ENCODE measurements around the gene TSHZ2. TPM values are rescaled to one million over a fixed set of nuclear protein-coding genes. Genes with fewer than 3 reads are reported as not detected.
"Not testable (repeated sequence)": the region's sequence is repeated elsewhere in the genome, so short reads cannot be mapped to it uniquely, and the experiment has no call there.

The TSHZ2 gene
- total RNA-seq, 1 donor from 2014 or later: 9.9 TPM

DNA sequence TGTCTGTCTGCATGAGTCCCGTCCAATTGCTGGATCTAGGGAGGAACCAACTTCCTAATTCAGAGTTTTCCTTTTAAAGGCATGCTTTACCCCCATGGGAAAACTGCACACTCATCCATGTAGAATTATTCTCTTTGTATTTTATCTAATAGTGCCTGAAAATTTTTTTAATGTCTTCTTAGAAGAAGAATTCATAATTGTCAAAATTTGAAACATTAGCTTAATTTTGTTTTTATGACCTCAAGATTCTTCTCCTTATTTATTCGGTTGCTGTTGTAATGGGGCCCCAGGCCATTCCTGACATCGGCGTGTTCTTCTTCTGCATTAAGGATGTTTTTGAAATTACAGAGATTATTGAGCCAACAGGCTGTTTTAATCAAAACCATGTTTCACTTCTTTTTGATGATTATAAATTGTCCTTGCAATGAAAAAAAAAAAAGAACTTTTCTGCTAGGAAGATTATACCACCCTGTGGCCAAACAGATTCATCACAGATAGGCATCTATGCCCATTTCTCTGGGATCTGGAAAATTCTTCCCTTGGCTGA lies 521.2 kb downstream of the TSHZ2 start:
- H3K4me1 ChIP-seq (ENCODE audit: control insufficient read depth in 3 of 3, insufficient read depth in 3 of 3, low read length in 3 of 3): no peaks in the 10 kb centered on the region
- no peak overlapping the region for H3K4me3 ChIP-seq (ENCODE audit: low read length in 3 of 3)
- no peaks in the 10 kb centered on the region for H3K36me3 ChIP-seq (ENCODE audit: control insufficient read depth in 3 of 3, insufficient read depth in 3 of 3, low read length in 3 of 3)
- H3K9me3 ChIP-seq (ENCODE audit: control insufficient read depth in 3 of 3, low read length in 3 of 3): peaks cover 0 to 3% (median 0%) of the 10 kb centered on the region in 3 donors
- no peak overlapping the region for H3K9ac ChIP-seq (ENCODE audit: low read depth in 1 of 3, low read length in 3 of 3)
- no peak overlapping the region for H3K27ac ChIP-seq (ENCODE audit: low read depth, low read length)
- H3K27me3 ChIP-seq (ENCODE audit: control insufficient read depth in 3 of 3, insufficient read depth in 3 of 3, low read length in 3 of 3): no peaks in the 10 kb centered on the region

GRCh38 chr20:53494753-53495152 lies 522.6 kb downstream of the TSHZ2 start:
- Histone ChIP-seq H3K27ac (ENCODE audit: low read depth, low read length) (no peak overlapping the region), H3K9me3 (ENCODE audit: control insufficient read depth in 3 of 3, low read length in 3 of 3) (peaks cover 0 to 3% (median 0%) of the 10 kb centered on the region in 3 donors), H3K27me3 (ENCODE audit: control insufficient read depth in 3 of 3, insufficient read depth in 3 of 3, low read length in 3 of 3) (no peaks in the 10 kb centered on the region), H3K4me3 (ENCODE audit: low read length in 3 of 3) (no peak overlapping the region), H3K9ac (ENCODE audit: low read depth in 1 of 3, low read length in 3 of 3) (no peak overlapping the region), H3K36me3 (ENCODE audit: control insufficient read depth in 3 of 3, insufficient read depth in 3 of 3, low read length in 3 of 3) (no peaks in the 10 kb centered on the region), H3K4me1 (ENCODE audit: control insufficient read depth in 3 of 3, insufficient read depth in 3 of 3, low read length in 3 of 3) (no peaks in the 10 kb centered on the region)

DNA sequence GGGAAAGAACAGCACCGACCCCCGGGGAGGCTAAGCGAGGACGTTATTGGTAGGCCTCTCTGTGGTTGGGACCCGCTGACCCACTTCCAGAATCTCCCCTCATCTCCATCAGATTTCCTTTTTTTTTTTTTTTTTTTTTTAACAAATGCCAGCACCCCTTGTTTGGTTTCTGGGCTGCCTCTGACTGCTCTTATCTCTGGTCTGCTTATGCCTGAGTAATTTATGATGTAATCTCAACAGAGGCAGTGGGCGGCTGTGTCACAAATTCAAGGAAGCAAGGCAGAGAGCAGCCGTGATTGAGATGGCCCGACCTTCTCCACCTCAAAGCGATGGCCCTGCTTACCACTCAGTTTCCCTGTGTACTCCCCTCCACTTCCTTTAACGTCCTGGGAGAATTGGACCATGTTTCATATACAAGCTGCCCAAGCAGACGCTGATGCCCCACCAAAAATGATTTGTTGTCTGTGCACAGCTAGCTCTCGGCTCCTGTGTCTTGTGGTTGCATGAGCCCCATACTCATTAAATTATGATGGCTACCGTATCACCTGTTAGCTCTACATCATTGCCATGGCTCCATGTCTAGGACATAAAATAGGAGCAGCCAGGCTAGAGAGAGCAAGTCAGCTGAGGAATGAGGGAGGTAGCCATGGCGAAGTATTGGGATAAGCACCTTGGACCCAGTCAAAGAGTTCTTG lies 523.4 kb downstream of the TSHZ2 start:
- no peaks in the 10 kb centered on the region for H3K4me1 ChIP-seq (ENCODE audit: control insufficient read depth in 3 of 3, insufficient read depth in 3 of 3, low read length in 3 of 3)
- no peaks in the 10 kb centered on the region for H3K36me3 ChIP-seq (ENCODE audit: control insufficient read depth in 3 of 3, insufficient read depth in 3 of 3, low read length in 3 of 3)
- no peak overlapping the region for H3K27ac ChIP-seq (ENCODE audit: low read depth, low read length)
- no peak overlapping the region for H3K4me3 ChIP-seq (ENCODE audit: low read length in 3 of 3)
- peaks cover 0 to 3% (median 0%) of the 10 kb centered on the region in 3 donors for H3K9me3 ChIP-seq (ENCODE audit: control insufficient read depth in 3 of 3, low read length in 3 of 3)
- no peaks in the 10 kb centered on the region for H3K27me3 ChIP-seq (ENCODE audit: control insufficient read depth in 3 of 3, insufficient read depth in 3 of 3, low read length in 3 of 3)
- H3K9ac ChIP-seq (ENCODE audit: low read depth in 1 of 3, low read length in 3 of 3): no peak overlapping the region

- H3K27ac ChIP-seq (ENCODE audit: low read depth, low read length): no peak overlapping the region
- no peaks in the 10 kb centered on the region for H3K27me3 ChIP-seq (ENCODE audit: control insufficient read depth in 3 of 3, insufficient read depth in 3 of 3, low read length in 3 of 3)
- no peak overlapping the region for H3K4me3 ChIP-seq (ENCODE audit: low read length in 3 of 3)
- H3K9ac ChIP-seq (ENCODE audit: low read depth in 1 of 3, low read length in 3 of 3): no peak overlapping the region
- H3K4me1 ChIP-seq (ENCODE audit: control insufficient read depth in 3 of 3, insufficient read depth in 3 of 3, low read length in 3 of 3): no peaks in the 10 kb centered on the region
- peaks cover 0 to 3% (median 0%) of the 10 kb centered on the region in 3 donors for H3K9me3 ChIP-seq (ENCODE audit: control insufficient read depth in 3 of 3, low read length in 3 of 3)
- H3K36me3 ChIP-seq (ENCODE audit: control insufficient read depth in 3 of 3, insufficient read depth in 3 of 3, low read length in 3 of 3): no peaks in the 10 kb centered on the region
Observed at GRCh38 chr20:53497246-53497645, 525.1 kb downstream of the TSHZ2 start.

GRCh38 chr20:53498341-53498740 lies 526.2 kb downstream of the TSHZ2 start:
- no peak overlapping the region for H3K27ac ChIP-seq (ENCODE audit: low read depth, low read length)
- H3K27me3 ChIP-seq (ENCODE audit: control insufficient read depth in 3 of 3, insufficient read depth in 3 of 3, low read length in 3 of 3): no peaks in the 10 kb centered on the region
- H3K4me1 ChIP-seq (ENCODE audit: control insufficient read depth in 3 of 3, insufficient read depth in 3 of 3, low read length in 3 of 3): no peaks in the 10 kb centered on the region
- no peaks in the 10 kb centered on the region for H3K36me3 ChIP-seq (ENCODE audit: control insufficient read depth in 3 of 3, insufficient read depth in 3 of 3, low read length in 3 of 3)
- peaks cover 0 to 3% (median 0%) of the 10 kb centered on the region in 3 donors for H3K9me3 ChIP-seq (ENCODE audit: control insufficient read depth in 3 of 3, low read length in 3 of 3)
- H3K9ac ChIP-seq (ENCODE audit: low read depth in 1 of 3, low read length in 3 of 3): no peak overlapping the region
- H3K4me3 ChIP-seq (ENCODE audit: low read length in 3 of 3): no peak overlapping the region

DNA sequence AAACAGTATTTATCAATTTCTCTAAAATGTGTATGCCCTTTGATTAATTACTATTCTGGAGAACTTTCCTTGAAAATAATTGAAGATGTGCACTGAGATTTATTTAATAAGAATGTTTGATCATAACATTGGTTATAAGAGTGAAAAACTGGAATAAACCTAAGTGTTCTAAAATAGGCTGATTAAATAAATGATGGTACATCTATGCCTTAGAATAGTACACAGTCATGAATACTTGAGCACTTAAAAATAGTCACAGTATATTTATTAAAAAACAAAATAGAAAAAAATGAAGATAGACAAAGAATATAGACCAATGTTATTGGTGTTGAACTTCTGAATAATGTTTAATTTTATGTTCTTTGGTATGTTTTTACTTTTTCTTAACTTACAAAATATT lies 528.5 kb downstream of the TSHZ2 start:
- H3K27ac ChIP-seq (ENCODE audit: low read depth, low read length): no peak overlapping the region
- no peak overlapping the region for H3K4me3 ChIP-seq (ENCODE audit: low read length in 3 of 3)
- no peak overlapping the region for H3K9ac ChIP-seq (ENCODE audit: low read depth in 1 of 3, low read length in 3 of 3)
- peaks cover 0 to 3% (median 0%) of the 10 kb centered on the region in 3 donors for H3K9me3 ChIP-seq (ENCODE audit: control insufficient read depth in 3 of 3, low read length in 3 of 3)
- no peaks in the 10 kb centered on the region for H3K36me3 ChIP-seq (ENCODE audit: control insufficient read depth in 3 of 3, insufficient read depth in 3 of 3, low read length in 3 of 3)
- no peaks in the 10 kb centered on the region for H3K4me1 ChIP-seq (ENCODE audit: control insufficient read depth in 3 of 3, insufficient read depth in 3 of 3, low read length in 3 of 3)
- H3K27me3 ChIP-seq (ENCODE audit: control insufficient read depth in 3 of 3, insufficient read depth in 3 of 3, low read length in 3 of 3): no peaks in the 10 kb centered on the region

DNA sequence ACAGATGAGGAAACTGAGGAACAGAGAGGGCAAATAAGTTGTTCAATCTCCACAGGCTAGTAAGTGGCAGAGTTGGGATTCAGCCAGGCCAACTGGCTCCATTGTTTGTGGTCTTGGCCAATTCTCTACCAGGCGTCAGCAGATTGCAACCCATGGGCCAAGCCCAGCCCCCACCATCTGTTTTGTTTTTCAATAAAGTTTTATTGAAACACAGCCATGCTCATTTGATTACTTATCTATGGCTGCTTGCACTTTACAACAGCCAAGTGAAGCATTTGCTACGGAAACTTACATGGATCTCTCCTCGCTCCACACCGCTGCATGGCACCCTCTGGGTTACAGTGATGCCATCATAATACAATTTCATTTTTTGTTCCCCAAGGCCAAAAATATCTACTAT lies 530.7 kb downstream of the TSHZ2 start:
- H3K9me3 ChIP-seq (ENCODE audit: control insufficient read depth in 3 of 3, low read length in 3 of 3): no peaks in the 10 kb centered on the region

GRCh38 chr20:53503517-53503919 lies 531.4 kb downstream of the TSHZ2 start:
- H3K4me1 ChIP-seq (ENCODE audit: control insufficient read depth in 3 of 3, insufficient read depth in 3 of 3, low read length in 3 of 3): no peaks in the 10 kb centered on the region
- no peaks in the 10 kb centered on the region for H3K27me3 ChIP-seq (ENCODE audit: control insufficient read depth in 3 of 3, insufficient read depth in 3 of 3, low read length in 3 of 3)
- no peak overlapping the region for H3K27ac ChIP-seq (ENCODE audit: low read depth, low read length)
- H3K9me3 ChIP-seq (ENCODE audit: control insufficient read depth in 3 of 3, low read length in 3 of 3): no peaks in the 10 kb centered on the region
- H3K4me3 ChIP-seq (ENCODE audit: low read length in 3 of 3): no peak overlapping the region
- no peaks in the 10 kb centered on the region for H3K36me3 ChIP-seq (ENCODE audit: control insufficient read depth in 3 of 3, insufficient read depth in 3 of 3, low read length in 3 of 3)
- H3K9ac ChIP-seq (ENCODE audit: low read depth in 1 of 3, low read length in 3 of 3): no peak overlapping the region

More for the DNA sequence above, 530.7 kb downstream of the TSHZ2 start:
- H3K36me3 ChIP-seq (ENCODE audit: control insufficient read depth in 3 of 3, insufficient read depth in 3 of 3, low read length in 3 of 3): no peaks in the 10 kb centered on the region
- H3K4me3 ChIP-seq (ENCODE audit: low read length in 3 of 3): no peak overlapping the region
- H3K27ac ChIP-seq (ENCODE audit: low read depth, low read length): no peak overlapping the region
- H3K4me1 ChIP-seq (ENCODE audit: control insufficient read depth in 3 of 3, insufficient read depth in 3 of 3, low read length in 3 of 3): no peaks in the 10 kb centered on the region
- no peak overlapping the region for H3K9ac ChIP-seq (ENCODE audit: low read depth in 1 of 3, low read length in 3 of 3)
- no peaks in the 10 kb centered on the region for H3K27me3 ChIP-seq (ENCODE audit: control insufficient read depth in 3 of 3, insufficient read depth in 3 of 3, low read length in 3 of 3)

DNA sequence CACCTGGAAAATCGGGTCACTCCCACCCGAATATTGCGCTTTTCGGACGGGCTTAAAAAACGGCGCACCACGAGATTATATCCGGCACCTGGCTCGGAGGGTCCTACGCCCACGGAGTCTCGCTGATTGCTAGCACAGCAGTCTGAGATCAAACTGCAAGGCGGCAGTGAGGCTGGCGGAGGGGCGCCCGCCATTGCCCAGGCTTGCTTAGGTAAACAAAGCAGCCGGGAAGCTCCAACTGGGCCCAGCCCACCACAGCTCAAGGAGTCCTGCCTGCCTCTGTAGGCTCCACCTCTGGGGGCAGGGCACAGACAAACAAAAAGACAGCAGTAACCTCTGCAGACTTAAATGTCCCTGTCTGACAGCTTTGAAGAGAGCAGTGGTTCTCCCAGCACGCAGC lies 531.9 kb downstream of the TSHZ2 start:
- not testable (repeated sequence) for H3K9me3 ChIP-seq (ENCODE audit: control insufficient read depth in 3 of 3, low read length in 3 of 3); H3K4me1 ChIP-seq (ENCODE audit: control insufficient read depth in 3 of 3, insufficient read depth in 3 of 3, low read length in 3 of 3); H3K4me3 ChIP-seq (ENCODE audit: low read length in 3 of 3); H3K27ac ChIP-seq (ENCODE audit: low read depth, low read length); H3K36me3 ChIP-seq (ENCODE audit: control insufficient read depth in 3 of 3, insufficient read depth in 3 of 3, low read length in 3 of 3); H3K9ac ChIP-seq (ENCODE audit: low read depth in 1 of 3, low read length in 3 of 3); H3K27me3 ChIP-seq (ENCODE audit: control insufficient read depth in 3 of 3, insufficient read depth in 3 of 3, low read length in 3 of 3)

- Histone ChIP-seq H3K27ac (ENCODE audit: low read depth, low read length) (no peak overlapping the region), H3K9me3 (ENCODE audit: control insufficient read depth in 3 of 3, low read length in 3 of 3) (no peaks in the 10 kb centered on the region), H3K36me3 (ENCODE audit: control insufficient read depth in 3 of 3, insufficient read depth in 3 of 3, low read length in 3 of 3) (no peaks in the 10 kb centered on the region), H3K4me1 (ENCODE audit: control insufficient read depth in 3 of 3, insufficient read depth in 3 of 3, low read length in 3 of 3) (peaks cover 0 to 2% (median 0%) of the 10 kb centered on the region in 3 donors), H3K4me3 (ENCODE audit: low read length in 3 of 3) (no peak overlapping the region), H3K9ac (ENCODE audit: low read depth in 1 of 3, low read length in 3 of 3) (no peak overlapping the region), H3K27me3 (ENCODE audit: control insufficient read depth in 3 of 3, insufficient read depth in 3 of 3, low read length in 3 of 3) (no peaks in the 10 kb centered on the region)
Observed at GRCh38 chr20:53510262-53510661, 538.1 kb downstream of the TSHZ2 start.

Measured in skeletal muscle tissue (tissue), 4 donors.